ENCODE measurements around the gene ITGB4. TPM values are rescaled to one million over a fixed set of nuclear protein-coding genes. Genes with fewer than 3 reads are reported as not detected.
"Not testable (repeated sequence)": the region's sequence is repeated elsewhere in the genome, so short reads cannot be mapped to it uniquely, and the experiment has no call there.

Gene ITGB4
- total RNA-seq, 1 donor from 2014 or later: 34.7 TPM

DNA sequence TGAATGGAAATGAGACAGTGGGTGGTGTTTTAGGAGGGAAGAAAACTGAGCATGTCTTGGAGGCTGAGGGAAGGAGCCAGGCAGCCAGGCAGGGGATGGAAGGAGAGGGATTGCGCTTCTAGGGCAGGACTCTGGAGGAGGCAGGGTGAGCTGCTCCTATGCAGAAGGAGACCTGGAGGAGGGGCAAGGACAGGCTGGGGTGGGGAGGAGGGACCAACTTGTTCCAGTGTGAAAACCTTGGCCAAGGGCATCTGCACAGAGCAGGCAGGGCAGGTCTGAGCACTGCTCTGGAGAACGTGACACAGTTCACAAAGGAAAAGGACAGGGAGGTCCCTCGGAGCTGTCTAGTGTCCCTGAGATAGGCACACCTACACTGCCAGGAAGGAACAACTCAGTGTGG lies 38.2 kb downstream of the ITGB4 start:
- peak; percentile 35 for DNase-seq

DNA sequence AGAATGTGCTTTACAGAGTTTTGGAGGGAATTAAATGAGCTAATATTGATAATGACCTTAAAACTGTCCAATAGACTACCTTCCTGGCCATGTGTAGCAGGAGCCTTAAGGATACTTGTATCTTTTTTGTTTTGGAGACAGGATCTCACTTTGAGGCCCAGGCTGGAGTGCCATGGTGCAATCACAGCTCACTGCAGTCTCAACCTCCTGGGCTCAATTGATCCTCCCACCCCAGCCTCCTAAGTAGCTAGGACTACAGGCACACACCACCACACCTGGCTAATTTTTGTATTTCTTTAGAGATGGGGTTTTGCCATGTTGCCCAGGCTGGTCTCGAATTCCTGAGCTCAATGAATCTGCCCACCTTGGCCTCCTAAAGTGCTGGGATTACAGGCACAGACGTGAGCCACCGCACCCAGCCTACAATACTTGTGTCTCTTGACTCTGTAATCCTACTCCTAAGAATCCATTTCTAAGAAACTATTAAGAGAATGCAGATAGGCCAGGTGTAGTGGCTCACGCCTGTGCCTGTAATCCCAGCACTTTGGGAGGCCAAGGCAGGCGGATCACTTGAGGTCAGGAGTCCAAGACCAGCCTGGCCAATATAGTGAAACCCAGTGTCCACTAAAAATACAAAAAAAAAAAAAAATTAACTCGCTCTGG lies 38.9 kb downstream of the ITGB4 start:
- H3K4me3 ChIP-seq; intact Hi-C loops (cut with DNase I); H3K27ac ChIP-seq; H3K27me3 ChIP-seq (ENCODE audit: low read depth); ATAC-seq; H3K9me3 ChIP-seq: not testable (repeated sequence)
- Histone ChIP-seq H3K36me3 (peaks cover 30% of the 10 kb centered on the region), H3K4me1 (peaks cover 17% of the 10 kb centered on the region)
- DNase-seq: peak; percentile 20

More for the DNA sequence above, 38.2 kb downstream of the ITGB4 start:
- intact Hi-C loops (cut with DNase I): no loop called here
- Histone ChIP-seq H3K4me1 (peaks cover 15% of the 10 kb centered on the region), H3K27ac (no peak overlapping the region), H3K9me3 (no peaks in the 10 kb centered on the region), H3K4me3 (no peak overlapping the region), H3K36me3 (peaks cover 35% of the 10 kb centered on the region), H3K27me3 (ENCODE audit: low read depth) (no peaks in the 10 kb centered on the region)
- TF ChIP-seq, protein P1, sequence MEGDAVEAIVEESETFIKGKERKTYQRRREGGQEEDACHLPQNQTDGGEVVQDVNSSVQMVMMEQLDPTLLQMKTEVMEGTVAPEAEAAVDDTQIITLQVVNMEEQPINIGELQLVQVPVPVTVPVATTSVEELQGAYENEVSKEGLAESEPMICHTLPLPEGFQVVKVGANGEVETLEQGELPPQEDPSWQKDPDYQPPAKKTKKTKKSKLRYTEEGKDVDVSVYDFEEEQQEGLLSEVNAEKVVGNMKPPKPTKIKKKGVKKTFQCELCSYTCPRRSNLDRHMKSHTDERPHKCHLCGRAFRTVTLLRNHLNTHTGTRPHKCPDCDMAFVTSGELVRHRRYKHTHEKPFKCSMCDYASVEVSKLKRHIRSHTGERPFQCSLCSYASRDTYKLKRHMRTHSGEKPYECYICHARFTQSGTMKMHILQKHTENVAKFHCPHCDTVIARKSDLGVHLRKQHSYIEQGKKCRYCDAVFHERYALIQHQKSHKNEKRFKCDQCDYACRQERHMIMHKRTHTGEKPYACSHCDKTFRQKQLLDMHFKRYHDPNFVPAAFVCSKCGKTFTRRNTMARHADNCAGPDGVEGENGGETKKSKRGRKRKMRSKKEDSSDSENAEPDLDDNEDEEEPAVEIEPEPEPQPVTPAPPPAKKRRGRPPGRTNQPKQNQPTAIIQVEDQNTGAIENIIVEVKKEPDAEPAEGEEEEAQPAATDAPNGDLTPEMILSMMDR (IDR thresholded peaks at IDR 0.05): no peak
- ATAC-seq: no peak

DNA sequence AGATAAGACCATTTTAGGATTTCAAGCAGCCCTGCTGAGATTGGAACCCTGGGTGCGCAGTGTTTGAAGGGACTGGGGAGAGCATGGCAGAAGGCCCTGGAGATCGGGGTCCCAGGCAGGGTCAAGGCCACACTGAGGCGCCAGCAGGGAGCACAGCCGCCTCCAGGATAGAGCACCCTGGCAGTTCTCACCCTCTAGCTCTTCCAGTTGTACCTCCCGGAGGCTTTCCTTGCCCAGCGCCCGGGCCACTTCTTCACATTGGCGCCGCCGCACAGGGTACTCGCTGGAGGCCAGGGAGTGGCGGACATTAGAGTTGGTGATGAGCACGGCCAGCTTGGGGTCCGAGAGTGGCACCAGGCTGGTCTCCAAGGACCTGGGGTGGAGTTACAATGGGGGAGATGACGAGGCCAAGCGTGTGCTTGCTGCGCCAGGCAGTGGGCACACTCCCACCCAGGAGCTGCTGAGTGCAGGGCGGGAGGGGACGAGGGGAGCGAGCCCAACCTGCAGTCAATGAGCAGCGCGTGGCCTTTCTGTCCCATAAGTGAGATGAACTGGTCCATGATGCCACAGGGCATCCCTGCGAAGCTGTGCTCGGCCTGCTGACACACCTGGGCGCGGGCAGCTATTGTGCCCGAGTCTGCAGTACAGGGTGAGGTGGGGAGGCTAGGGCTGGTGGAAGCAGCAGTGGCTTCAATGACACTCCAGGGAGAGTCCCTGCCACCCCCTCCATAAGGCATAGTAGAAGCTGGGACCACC lies 41.4 kb downstream of the ITGB4 start:
- Histone ChIP-seq H3K27ac (no peak overlapping the region), H3K9me3 (no peaks in the 10 kb centered on the region), H3K4me3 (no peak overlapping the region), H3K36me3 (peaks cover 19% of the 10 kb centered on the region), H3K27me3 (ENCODE audit: low read depth) (no peaks in the 10 kb centered on the region), H3K4me1 (peaks cover 21% of the 10 kb centered on the region)
- peak; percentile 42 for DNase-seq
- TF ChIP-seq, protein P1 (IDR thresholded peaks at IDR 0.05): no peak
- intact Hi-C loops (cut with DNase I): no loop called here
- ATAC-seq: no peak

DNA sequence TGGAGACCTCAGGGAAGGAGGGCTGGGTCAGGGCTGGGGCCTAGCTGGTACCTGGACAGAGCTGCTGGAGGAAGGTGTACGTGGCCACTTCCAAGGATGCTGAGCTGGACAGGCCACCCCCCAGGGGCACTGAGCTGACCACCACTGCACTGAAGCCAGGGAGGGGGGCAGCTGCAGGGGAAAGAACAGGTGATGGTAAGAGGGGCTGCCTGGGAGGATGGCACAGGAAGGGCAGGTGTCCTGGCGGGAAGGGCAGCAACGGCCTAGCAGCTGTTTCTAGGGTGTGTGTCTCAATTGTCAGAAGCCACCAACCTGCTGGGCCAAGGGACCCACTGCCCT lies 42.0 kb downstream of the ITGB4 start:
- ATAC-seq (no peak), DNase-seq (peak; percentile 38)
- intact Hi-C loops (cut with DNase I): no loop called here
- Histone ChIP-seq H3K27me3 (ENCODE audit: low read depth) (no peaks in the 10 kb centered on the region), H3K4me3 (no peak overlapping the region), H3K4me1 (peaks cover 21% of the 10 kb centered on the region), H3K36me3 (peaks cover 14% of the 10 kb centered on the region), H3K27ac (no peak overlapping the region), H3K9me3 (no peaks in the 10 kb centered on the region)
- TF ChIP-seq, protein P1 (IDR thresholded peaks at IDR 0.05): no peak

DNA sequence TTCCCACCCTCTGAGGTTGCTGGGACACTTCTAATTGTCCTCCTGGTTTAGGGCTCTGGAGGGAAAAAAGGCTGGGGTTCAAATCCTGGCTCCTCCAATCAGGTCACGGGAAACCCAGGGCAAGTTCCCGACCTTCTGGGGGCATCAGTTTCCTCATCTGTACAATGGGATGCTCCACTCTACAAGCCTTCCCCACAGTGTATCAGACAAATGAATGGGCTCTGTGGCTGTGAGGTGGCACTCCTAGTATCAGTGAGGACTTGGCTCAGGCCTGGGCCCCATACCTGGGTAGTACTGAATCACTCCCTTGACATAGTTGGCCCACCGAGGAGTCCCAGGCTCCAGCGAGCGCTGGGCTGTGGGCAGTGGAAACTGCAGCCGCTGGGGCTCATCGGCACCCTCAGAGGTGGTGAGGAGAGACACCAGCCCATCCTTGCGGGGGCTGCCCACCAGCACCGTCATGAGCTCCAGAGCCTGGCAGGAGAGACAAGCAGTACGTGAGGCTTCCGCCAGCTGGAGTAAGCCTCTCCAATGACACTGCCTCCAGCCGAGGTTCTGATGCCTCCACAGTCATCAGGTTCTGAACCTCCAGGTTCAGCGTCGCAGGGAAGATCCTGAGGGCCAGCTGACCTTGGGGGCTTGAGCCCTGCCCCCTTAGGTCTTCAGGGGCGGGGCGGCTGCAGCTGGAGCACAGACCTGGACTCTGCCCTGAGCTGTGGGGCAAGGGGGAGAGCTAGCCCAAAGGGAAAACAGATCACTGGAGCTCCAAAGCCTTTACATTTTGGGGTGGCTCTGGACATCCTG lies 42.6 kb downstream of the ITGB4 start:
- Histone ChIP-seq H3K27ac (peak overlapping the region; percentile 93), H3K36me3 (peaks cover 8% of the 10 kb centered on the region), H3K4me1 (peaks cover 21% of the 10 kb centered on the region), H3K27me3 (ENCODE audit: low read depth) (no peaks in the 10 kb centered on the region), H3K4me3 (peak overlapping the region; percentile 89), H3K9me3 (no peaks in the 10 kb centered on the region)
- intact Hi-C loops (cut with DNase I): no loop called here
- TF ChIP-seq, protein P1 (IDR thresholded peaks at IDR 0.05): no peak
- DNase-seq (peak; percentile 43), ATAC-seq (peak; percentile 0)
